Measurements from ENCODE around the gene OTOP2.
"Not testable (repeated sequence)": the region's sequence is repeated elsewhere in the genome, so short reads cannot be mapped to it uniquely, and the experiment has no call there.

The OTOP2 gene

GRCh38 chr17:74977802-74978201 lies 53.7 kb downstream of the OTOP2 start:
- no peak for DNase-seq

- DNase-seq, result no peak
These were observed 54.2 kb downstream of the OTOP2 start for GRCh38 chr17:74978240-74978639.

GRCh38 chr17:74979408-74980146 lies 55.5 kb downstream of the OTOP2 start:
- no peak for DNase-seq

- DNase-seq, result no peak
These were observed 57.4 kb downstream of the OTOP2 start for GRCh38 chr17:74981318-74981978.

GRCh38 chr17:74981979-74982662 lies 58.0 kb downstream of the OTOP2 start:
- peak; percentile 43 for DNase-seq

GRCh38 chr17:74982663-74983313 lies 58.7 kb downstream of the OTOP2 start:
- DNase-seq, result not testable (repeated sequence)

All from suppressor macrophage treated with lipopolysaccharide for 4 hours (primary cell).